ENCODE data around the gene CLIC3.

CLIC3 gene

DNA sequence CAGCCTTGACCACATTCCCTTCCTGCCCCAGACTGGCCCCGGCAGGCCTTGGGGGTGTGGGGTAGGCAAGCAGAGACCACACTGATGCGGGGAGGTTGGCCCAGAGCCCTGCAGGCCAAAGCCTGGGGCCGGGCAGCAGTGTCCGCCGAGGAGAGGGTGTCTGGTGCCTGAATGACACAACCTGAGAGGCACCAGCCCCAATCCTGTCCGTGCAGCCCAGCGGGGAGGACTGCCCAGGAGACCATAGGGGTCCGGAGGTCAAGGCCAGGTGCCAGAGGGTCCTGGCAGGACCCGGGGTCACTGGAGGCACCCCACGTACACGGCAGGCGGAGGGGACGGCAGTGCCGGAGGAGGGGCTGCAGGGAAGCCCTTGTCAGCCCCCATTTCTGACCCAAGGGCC, 24.6 kb downstream of the CLIC3 start:
- ChIA-PET CTCF (interaction anchor here (1.6 kb wide), 1 partner anchor 57 kb away, joined by 4 read pairs; no protein-coding TSS in a partner anchor), POLR2A (no interaction called here)
- DNase-seq (ENCODE audit: extremely low spot score), result no peak
- TF ChIP-seq, protein P1, sequence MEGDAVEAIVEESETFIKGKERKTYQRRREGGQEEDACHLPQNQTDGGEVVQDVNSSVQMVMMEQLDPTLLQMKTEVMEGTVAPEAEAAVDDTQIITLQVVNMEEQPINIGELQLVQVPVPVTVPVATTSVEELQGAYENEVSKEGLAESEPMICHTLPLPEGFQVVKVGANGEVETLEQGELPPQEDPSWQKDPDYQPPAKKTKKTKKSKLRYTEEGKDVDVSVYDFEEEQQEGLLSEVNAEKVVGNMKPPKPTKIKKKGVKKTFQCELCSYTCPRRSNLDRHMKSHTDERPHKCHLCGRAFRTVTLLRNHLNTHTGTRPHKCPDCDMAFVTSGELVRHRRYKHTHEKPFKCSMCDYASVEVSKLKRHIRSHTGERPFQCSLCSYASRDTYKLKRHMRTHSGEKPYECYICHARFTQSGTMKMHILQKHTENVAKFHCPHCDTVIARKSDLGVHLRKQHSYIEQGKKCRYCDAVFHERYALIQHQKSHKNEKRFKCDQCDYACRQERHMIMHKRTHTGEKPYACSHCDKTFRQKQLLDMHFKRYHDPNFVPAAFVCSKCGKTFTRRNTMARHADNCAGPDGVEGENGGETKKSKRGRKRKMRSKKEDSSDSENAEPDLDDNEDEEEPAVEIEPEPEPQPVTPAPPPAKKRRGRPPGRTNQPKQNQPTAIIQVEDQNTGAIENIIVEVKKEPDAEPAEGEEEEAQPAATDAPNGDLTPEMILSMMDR (IDR thresholded peaks at IDR 0.05; ENCODE audit: control extremely low read depth, extremely low read depth, low read depth, missing control alignments), result no peak

DNA sequence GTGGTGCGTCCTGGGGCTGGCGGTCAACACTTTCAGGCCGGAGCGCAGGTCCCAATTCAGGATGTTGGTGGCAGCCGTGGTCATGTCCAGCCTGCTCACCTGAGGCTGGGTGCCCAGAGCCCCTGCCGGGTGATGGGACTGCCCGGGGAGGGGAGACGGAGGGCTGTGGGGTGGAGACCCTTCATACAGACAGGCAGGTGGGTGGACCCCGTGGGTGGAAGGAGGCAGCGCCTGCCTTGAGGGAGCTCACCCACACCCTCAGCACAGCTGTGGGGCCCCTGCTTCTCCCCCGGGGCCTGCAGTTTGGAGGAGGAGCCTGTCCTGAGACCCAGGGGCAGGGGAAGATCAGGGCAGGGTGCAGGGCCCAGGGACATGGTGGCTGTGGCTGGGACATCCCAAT, 26.0 kb downstream of the CLIC3 start:
- CTCF ChIA-PET, result interaction anchor here (1.2 to 2.1 kb wide), 3 partner anchors 9 to 94 kb away, joined by 3 to 6 read pairs (median 4); no protein-coding TSS in a partner anchor
- TF ChIP-seq, protein P1 (IDR thresholded peaks at IDR 0.05; ENCODE audit: control extremely low read depth, extremely low read depth, low read depth, missing control alignments), result no peak
- POLR2A ChIA-PET, result no interaction called here
- DNase-seq (ENCODE audit: extremely low spot score), result no peak

DNA sequence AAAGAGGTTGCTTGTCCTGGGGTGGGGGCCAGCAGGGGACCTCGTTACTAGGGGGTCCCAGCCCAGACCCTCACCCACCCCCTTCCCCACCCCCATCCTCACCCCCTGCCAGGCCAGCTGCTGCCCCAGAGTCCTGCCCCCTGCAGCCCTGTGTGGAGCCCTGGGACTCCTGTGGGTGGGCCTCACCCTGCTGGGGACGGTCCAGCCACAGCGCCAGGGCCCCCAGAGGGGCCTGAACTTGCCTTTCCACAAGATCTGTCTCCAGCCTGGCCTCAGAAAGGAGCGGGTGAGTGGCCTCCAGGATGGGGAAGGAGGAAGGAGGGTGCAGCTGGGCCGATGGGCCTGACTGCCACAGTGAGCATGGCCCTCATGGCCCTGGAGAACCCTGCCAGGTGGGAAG, 26.6 kb downstream of the CLIC3 start:
- ChIA-PET CTCF (interaction anchor here (1.2 to 2.1 kb wide), 4 partner anchors 9 to 94 kb away, joined by 3 to 6 read pairs (median 4); no protein-coding TSS in a partner anchor), POLR2A (no interaction called here)
- no peak for DNase-seq (ENCODE audit: extremely low spot score)
- TF ChIP-seq, protein P1 (IDR thresholded peaks at IDR 0.05; ENCODE audit: control extremely low read depth, extremely low read depth, low read depth, missing control alignments), result no peak

DNA sequence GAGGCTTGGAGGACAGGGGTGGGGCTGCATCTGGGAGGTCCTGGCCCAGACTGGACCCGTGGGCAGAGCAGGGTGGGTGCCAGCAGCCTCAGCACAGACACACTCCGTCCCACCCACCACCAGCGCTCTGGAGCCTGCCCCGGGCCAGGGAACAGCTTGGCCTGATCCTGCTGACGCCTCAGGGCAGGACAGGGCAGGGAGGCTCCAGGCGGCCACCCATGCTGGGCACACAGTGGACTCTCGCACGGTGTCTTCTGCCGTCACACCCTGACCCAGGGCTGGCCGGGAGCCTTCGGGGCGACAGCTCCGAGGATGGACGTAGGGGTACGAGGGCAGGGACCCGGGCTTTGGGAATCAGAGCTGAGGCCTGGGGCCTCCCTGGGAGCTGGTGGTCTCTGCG, 27.2 kb downstream of the CLIC3 start:
- ChIA-PET POLR2A (no interaction called here), CTCF (interaction anchor here (0.8 to 2.1 kb wide), 4 partner anchors 20 to 66 kb away, joined by 4 to 6 read pairs (median 4); no protein-coding TSS in a partner anchor)
- DNase-seq (ENCODE audit: extremely low spot score), result no peak
- TF ChIP-seq, protein P1 (IDR thresholded peaks at IDR 0.05; ENCODE audit: control extremely low read depth, extremely low read depth, low read depth, missing control alignments), result no peak

DNA sequence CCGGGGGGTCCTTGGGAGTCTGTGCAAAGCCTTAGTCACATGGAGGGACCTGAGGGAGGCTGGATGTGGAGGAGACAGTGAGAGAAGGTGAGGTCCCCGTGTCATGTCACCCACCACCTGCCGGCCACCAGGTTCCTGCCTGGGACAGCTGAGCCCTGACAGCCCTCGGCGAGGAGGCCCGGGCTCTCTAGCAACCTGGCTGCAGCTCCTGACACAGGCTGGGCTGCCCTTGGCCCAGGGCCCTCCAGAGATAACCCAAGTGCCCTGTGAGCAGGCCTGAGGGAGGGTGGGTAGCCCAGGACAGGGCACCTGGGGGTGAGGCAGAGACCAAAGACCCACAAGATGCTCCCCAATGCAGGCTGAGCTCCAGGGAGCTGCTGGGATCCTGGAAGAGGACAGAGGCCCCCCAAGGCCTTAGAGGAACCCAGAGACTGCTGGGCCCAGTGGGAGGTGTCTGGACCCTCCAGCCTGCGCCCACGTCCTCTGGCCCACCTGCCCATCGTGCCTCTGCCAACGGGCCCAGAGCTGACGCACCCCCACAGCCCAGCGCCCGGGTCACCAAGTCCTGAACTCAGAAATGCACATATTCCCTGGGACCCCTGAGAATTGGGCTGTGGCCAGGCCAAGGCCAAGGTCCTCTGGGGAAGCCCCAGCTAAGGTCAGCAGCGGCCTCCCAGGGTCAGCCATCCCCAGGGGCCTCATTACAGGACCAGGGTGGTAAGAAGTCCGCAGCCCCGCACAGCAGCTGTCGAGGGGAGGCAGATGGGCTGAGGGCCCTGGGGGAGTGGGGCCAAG, 27.8 kb downstream of the CLIC3 start:
- POLR2A ChIA-PET, result interaction anchor here (0.6 kb wide), 1 partner anchor 36 kb away, joined by 5 read pairs; no protein-coding TSS in a partner anchor
- TF ChIP-seq, protein P1 (IDR thresholded peaks at IDR 0.05; ENCODE audit: control extremely low read depth, extremely low read depth, low read depth, missing control alignments), result no peak
- DNase-seq (ENCODE audit: extremely low spot score), result no peak
- CTCF ChIA-PET, result interaction anchor here (0.8 to 2.1 kb wide), 4 partner anchors 20 to 67 kb away, joined by 4 to 6 read pairs (median 4); no protein-coding TSS in a partner anchor

DNA sequence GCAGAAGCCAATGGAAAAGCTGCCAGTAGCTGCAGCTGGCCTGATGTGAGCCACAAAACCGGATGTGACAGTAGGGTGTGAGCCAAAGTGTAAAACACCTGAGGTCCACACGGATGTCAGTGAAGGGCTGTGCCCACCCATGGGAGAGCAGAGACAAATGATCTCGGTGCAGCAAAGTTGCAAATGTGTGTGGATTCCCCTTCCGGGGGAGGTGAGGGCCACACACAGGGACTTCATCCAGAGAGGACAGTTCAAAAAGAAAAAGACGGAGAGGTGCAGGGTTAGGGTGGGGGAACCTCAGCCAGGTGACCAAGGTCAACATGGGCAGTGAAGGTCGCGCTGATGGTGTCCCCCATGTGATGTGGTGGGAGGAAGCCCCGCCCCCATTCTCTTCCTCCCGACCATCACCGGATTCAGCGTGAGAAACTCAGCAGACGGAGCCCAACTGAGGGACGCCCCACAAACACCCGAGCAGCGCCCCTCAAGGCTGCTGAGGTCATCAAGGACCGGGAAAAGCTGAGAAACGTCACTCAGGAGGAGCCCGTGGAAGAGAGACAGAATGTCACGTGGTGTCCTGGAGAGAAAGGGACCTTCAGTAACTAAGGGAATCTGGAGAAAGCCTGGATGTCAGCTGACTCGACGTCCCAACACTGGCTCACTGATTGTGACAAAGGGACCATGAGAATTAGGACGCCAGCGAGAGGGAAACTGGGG, 30.4 kb downstream of the CLIC3 start:
- POLR2A ChIA-PET, result no interaction called here
- CTCF ChIA-PET, result interaction anchor here (1.3 to 2.7 kb wide), 3 partner anchors 63 to 271 kb away, joined by 3 to 8 read pairs (median 7); no protein-coding TSS in a partner anchor
- no peak for DNase-seq (ENCODE audit: extremely low spot score)
- TF ChIP-seq, protein P1 (IDR thresholded peaks at IDR 0.05; ENCODE audit: control extremely low read depth, extremely low read depth, low read depth, missing control alignments), result no peak

Measured in GM10248 (cell line).